CD4-positive, alpha-beta T cell treated with Interleukin-2 at 100 ng/mL for 4 hours (primary cell): ENCODE results near the gene SPECC1.

Experiments used
- DNase-seq: peaks from one replicate; pipeline ENCODE4 v3.0.0-alpha.2; 2020; ENCODE audit warnings: low spot score

The SPECC1 gene

DNA sequence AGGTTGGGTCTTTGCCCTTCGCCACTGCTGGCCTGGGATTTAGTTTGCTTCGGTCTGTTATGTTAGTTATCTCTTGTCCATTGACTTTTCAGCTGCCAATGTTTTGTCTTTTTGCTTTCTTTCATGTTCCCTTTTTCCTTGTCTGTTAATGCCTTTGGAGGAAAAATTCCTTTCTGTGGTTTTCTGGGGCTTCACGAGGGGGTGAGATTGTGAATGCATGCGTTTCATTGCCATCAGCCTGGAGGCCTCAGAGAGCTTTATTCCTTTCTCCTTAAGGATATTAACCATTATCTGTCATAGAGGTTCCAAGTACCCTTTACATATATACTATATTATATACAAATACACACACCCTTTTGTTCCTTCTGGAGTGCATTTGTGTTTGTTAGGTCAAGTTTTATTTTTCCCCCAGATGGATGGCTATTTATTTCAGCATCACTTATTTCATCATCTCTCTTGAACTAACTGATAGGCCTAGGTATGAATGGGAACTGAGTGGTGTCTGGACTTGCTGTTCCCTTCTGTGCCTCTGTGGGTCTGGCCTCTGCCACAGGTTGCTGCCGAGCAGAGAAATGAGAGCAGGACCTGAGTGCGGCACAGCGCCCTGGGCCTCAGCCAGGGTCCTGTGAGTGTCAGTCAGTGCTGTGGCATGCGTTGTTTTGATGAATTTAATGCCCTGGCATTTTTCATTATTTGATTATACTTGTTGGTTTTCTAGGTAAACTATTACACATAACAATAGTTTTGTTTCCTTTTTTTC, 264.8 kb downstream of the SPECC1 start:
- DNase-seq, result no peak

DNA sequence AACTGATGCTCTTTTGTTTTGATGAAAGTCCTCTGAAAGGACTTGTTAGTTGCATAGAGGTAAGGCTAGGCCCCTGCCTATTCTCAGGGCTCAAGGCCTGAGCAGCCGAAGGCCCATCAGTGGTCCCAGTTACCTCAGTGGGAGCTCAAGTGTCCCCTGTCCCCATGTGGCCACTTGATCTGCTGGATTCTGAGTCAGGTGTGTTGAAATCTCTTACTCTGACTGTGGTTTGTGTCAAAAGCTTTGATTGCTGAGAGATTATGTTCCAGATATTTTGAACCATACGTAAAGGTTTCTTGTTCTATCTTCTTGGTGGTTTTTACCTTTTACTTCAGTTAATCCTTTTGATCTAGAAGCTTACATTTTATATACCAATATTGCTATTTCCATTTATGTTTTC, 266.5 kb downstream of the SPECC1 start:
- DNase-seq, result no peak

DNA sequence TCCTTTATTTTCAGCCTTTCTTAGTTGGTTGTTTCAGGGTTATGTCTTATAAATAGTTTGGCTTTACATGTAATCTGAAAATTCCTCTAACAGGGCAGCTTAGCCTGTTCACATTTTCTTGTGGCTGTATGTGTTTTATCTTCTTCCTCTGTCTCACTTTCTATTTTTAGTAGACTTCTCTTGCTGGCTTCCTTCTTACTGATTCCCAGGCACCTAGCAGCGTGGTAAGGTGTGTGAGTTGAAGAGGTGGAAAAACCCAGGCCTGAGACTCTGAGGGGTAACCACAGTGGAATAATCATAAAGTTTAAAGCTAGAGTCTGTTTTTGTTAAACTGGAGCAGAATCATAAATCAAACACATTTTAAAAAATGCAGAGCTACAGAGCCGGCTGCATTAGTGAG, 267.3 kb downstream of the SPECC1 start:
- no peak for DNase-seq

DNA sequence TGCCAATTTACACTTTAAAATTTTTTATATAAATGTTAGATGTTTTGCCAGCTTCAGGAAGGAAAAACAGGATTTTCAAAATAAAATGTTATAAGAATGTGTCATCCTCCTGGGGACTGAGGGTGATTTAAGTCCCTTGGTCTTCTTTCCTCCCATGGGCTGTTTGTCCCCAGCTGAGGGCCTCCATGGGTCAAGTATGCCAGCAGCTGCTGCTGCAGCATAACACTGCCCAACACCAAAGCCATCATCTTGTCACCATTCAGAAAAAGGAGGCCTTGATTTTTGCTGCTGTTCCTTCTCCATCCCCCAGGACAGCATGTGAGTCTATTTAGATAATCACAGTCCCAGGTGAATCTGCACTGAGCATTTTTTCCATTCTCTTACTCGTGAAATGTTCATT, 269.6 kb downstream of the SPECC1 start:
- no peak for DNase-seq

DNA sequence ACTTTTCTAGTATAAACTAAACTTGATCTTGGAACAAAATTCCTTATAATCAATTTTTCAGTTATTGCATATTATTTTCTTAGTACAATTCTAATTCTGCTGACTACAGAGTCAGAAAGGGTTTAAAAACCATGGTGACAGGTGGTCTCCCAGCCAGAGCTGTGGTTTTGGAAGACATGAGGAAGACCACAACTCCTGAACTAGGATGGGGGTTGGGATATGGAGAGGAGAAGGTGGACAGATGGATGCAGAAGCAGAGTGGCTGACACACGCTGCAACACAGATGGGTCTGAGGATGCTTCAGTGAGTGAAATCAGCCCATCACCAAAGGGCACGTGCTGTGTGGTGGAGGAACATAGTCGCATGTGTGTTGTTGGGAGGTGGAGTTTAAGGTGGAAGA, 270.5 kb downstream of the SPECC1 start:
- no peak for DNase-seq

DNA sequence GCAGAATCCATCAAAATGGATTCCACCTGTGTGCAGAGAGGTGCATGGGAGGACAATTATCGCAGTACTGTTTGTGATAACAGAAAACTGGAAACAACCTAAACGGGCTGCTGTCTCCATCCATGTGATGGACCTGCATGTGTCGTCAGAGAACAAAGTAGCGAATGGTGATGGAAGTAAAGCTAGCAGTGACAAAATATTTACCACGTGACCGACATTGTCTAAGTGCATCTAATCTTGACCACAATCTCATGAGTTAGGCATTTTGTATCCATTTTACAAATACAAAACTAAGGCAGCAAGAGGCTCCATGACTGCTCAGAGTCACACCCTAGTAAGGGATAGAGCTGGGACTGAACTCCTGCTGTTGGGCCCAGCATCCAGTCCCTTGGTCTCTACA, 270.9 kb downstream of the SPECC1 start:
- DNase-seq, result no peak

DNA sequence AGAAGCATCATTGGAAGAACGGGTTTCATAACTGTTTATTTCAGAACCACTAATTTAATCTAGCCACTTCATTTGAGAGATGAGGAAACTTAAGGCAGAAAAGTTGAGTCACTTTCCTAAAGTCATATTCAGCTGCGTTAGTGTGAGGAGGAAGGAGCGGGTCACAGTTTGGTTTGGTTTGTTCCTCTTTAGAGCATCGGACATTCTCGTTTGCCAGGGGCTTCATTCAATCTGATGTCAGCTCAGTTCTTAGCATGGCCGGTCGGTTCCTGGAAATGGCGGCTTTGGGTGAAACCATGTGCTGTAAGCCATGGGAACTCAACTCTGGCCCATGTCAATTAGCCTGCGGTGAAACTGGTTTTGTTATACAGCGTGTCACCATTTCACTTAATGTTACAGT, 271.7 kb downstream of the SPECC1 start:
- DNase-seq, result no peak

DNA sequence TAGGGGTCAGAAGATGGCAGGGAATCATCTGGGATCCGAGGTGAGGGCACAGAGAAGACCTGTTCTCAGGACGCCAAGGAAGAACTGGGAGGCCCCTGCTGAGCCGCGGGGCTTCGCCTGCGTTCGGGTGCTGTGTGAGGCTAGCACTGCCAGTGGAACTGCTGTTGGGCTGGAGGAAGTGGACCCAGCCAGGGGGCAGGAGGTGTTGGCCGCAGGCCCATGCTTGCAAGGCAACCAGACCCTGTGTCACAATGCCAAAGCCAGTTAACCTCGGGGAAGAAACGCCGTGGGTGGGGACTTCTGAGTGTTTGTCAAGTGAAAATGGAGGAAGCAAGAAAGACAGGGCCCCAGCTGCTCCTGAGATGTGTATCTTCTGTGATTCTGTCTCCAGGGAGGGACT, 272.7 kb downstream of the SPECC1 start:
- no peak for DNase-seq

DNA sequence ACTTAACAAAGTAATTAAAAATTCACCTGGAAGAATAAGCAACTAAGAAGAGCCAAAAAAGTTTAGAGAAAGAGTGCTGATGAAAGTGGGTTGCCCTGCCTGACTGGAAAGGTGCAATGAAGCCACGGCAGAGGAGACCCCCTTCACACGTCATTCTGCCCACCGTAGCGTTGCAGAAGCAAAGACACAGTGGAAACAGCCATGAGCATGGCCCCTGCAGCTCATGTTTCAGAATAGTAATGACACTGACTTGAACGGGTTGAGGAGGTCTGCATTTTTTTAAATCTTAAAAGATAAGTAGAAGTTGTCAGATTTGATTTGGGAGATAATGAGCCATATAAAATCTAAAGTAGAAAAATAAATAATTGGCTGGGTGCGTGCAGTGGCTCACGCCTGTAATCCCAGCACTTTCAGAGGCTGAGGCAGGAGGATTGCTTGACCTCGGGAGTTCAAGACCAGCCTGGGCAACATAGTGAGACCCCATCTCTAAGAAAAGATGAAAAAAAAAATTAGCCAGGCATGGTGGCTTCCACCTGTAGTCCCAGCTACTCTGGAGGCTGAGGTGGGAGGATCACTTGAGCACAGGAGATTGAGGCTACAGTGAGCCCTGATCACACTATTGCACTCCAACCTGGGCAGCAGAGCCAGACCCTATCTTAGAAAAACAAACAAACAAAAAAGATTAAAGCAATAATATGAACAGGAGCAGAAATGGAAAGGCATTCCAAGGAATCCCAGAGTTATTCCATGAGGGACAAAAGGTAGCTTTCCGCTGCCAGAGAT, 273.6 kb downstream of the SPECC1 start:
- no peak for DNase-seq

DNA sequence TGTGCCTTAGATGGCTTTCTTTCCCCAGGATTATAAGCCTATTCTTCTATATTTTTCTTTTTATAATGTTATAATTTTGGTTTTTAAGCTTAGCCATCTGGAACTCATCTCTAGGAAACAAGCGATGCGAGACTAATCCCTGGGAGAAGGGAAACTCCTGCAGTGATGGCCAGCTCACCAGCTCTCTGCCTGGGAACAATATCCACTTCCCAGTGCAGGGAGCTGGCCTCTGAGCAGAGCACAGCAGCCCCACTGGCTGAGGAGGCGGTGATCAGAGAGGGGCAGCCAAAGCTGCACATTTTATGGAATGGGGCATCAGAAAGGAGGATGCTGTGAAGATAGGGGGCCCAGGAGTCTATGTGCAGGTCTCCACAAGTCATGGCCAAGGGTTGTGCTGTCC, 274.9 kb downstream of the SPECC1 start:
- DNase-seq, result no peak

DNA sequence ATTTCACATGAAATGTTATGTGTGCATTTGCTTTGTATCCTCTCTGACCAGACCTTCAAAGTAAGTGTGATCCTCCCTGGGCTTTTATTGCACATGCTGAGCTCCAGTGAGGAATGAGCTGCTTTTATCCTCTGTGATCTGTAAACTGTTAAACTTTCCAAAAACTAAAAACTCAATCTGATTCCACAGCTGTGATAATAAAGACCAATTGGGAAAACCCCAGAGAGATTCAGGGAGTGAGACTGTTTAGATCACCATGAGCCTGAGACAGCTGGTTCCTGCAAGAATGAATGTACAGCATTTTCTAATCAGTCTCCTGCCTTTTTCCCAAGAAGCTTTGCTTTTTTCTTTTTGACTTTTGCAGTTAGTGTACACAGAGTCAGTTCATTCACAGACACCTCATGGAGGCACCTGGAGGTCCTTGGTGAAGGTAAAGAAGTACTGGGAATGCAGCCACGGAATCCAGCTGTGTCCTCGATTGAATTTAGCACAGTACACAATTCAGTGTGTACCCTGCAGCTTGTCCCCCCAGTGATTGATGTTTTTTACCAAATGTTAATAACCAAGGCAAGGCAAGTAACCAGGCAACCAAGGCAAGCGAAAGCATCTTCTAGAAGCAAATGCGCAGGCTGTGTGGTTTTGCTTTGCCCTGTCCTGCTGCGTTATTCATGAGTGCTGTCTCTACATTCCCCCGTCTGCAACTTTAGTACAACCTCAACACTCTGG, 275.6 kb downstream of the SPECC1 start:
- DNase-seq, result no peak

DNA sequence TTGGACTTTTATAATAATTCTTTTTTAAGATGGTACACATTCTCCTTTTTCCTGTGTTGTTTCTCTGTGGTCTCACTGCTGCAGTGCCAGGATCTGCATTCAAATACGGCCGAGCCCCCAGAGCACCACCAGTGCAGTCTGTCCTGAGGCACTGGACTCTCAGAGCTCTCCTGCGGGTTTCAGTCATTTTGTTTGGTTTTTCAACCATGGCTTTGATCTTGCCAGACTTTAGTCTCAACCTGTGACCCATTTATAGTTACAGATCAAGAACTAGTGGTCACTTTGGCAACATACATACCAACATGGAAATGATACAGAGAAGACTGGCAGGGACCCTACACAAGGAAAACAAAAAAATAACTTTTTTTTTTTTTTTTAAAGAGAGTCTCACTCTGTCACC, 280.8 kb downstream of the SPECC1 start:
- no peak for DNase-seq

DNA sequence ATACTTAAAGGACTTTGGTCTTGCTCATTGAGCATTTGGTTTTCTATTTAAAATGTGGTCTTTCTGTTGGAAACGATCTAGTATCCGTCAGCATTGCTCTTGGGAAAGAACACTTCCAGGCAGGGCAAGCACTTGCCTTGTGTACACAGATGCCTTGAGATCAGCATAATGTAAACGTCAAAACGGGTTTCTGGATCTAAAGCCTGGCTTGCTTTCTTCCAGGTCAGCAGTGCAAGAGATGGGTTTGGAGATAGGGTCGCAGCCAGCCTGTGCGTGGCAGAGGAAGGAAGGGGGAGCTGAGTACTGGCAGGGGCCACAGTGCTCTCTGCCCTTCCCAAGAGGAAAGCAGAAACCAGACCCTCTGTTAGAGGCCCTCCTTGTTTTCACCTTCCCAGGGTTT, 282.7 kb downstream of the SPECC1 start:
- DNase-seq, result no peak

DNA sequence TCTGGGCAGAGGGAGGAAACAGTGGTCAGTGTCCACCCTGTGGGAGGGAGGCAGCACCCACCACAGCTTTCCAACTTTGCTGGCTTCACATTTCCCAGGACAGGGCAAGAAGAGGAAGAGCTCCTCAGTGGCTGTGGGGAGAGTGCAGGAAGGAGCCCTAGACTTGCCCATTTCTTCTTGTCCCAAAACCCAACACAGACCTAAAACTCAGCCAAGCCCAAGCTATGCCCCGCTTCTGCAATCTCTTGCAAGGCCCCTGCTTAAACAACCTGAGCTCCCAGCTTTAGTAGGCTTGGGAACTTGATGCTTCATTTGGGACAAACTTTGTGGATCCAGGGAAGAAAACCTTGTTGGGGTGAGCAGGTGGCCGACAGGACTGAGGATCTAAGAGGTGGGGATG, 284.3 kb downstream of the SPECC1 start:
- no peak for DNase-seq

DNA sequence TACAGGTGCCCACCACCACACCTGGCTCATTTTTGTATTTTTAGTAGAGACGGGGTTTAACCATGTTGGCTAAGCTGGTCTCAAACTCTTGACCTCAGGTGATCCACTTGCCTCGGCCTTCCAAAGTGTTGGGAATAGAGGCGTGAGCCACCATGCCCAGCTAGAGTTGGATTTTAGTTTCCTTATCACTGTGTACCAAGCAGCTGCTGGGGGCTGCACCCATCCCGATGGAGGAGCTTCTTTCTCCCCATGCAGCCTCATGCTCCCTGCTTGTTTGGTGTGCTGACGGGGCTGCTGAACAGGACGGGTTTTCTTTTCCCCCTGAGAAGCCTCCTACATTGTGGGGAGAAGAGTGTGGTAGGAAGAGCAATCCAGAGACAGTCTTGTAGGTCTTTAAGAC, 285.0 kb downstream of the SPECC1 start:
- no peak for DNase-seq

DNA sequence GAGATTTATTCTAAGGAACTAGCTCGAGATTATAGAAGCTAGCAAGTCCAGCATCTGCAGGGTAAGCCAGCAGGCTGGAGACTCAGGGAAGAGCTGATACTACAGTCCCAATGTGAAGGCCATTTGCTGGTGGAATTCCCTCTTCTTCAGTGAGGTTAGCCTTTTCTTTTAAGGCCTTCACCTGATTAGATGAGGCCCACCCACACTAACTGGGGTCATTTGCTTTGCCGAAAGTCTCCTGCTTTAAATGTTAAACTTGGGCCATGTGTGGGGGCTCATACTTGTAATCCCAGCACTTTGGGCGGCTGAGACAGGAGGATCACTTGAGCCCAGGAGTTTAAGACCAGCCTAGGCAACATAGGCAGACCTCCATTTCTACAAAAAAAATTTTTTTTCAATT, 289.9 kb downstream of the SPECC1 start:
- no peak for DNase-seq

DNA sequence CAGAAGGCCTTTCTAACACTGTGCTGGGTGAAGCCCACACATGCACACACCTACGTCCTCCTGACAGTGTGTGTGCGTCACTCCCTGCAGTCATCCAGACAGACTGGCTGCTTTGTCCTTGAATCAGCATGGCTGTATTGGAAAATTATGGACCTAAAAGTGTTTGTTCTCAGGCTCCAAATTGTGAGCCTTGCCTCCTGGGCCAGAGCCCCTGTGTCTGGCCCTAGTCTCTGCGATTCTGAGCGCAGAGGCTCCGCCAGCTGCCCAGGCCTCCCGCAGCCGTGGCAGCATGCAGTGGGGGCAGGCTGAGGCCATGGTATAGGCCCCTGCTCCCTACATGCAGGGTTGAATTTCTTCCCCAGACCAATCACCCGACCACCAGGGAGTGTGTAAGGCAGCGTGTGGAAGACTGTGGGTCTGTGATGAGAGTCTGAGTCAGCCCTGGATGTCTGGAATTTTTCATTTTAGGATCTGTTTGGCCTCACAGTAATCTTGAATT, 291.3 kb downstream of the SPECC1 start:
- DNase-seq, result no peak

DNA sequence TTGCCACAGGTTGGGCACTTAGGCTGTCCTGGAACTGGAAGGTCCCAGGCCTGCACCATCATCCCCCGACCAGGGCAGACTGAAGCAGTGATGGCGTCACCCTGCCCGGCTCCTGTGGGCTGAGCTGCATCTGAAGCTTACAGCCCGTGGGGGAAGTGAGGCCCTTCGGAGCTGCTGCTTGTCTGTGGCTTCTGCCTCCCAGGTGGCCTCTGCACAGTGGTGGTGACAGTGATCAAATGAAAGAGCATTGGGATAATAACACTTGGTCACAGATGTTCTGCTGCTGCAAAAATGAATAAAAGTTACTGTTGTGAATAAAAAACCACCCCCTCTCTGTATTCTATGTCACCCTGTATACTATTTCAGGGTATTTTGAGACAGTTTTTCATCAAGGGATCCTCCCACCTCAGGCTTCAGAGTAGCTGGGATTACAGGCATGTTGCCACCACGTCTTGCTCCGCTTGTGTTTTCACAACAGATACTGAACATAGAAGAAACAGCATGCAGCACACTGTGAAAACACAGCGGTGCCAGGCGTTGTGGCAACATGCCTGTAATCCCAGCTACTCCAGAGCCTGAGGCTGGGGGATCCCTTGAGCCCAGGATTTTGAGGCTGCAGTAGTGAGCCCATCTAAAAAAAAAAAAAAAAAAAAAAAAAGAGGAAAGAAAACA, 293.2 kb downstream of the SPECC1 start:
- DNase-seq, result no peak

DNA sequence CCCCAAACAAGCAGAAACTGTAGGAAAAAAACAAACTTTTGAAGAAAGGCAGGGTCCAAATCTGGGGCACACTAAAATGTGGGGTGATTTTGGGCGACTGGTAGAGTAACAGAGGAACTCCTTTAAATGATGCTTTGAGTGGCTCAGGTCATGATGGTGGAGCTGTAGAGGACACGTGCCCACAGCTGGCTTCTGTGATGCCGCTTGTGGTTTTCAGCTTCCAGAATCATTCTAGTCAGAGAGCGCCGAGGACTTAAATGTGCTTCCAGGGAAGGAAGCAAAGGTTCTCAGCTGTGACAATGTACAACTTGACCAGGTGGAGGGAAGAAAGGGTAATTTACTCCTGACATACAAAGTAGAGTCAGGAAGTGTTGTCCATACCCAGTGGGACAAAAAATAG, 295.8 kb downstream of the SPECC1 start:
- DNase-seq, result no peak

DNA sequence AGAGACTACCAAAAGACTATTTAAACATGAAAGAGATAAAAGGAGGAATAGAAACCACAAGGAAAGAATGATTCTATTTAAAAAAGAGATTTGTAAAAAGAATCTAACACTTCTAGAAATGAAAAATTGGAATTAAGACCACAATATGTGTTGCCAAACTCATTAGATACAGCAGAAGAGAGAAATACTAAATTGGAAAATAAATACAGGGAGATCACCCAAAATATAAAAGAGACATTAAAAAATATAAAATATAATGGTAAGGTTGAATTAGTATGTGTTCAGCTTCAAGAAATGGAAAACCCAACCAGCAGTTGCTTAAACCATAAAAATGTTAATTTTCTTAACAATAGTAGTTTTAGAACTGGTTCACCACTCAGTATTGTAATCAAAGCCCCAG, 297.8 kb downstream of the SPECC1 start:
- no peak for DNase-seq

DNA sequence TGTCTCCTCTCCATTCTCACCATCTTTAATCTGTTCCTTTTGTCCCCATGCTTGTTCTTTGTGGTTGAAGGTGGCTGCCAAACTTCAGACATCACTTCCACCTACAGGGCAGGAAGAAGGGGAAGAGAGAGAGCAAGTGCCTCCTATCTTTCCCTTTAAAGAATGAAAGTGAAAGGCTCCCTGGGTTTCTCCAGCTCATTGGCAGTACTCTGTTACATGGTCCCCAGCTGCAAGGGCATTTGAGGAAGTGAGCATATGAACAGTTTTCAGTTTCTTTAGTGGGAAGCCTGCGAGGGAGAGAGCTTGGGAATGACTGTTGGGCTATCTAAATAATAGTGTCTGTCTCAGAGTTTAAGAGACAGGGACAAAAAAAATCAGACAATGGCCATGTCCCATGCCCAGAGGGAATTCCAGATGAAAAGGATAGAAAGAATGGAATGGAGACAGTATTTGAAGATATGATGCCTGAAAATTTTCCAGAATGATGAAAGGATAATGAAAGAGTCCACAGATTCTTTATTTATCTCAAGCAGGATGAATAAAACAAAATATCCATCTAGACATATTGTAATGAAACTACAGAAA, 298.3 kb downstream of the SPECC1 start:
- no peak for DNase-seq

DNA sequence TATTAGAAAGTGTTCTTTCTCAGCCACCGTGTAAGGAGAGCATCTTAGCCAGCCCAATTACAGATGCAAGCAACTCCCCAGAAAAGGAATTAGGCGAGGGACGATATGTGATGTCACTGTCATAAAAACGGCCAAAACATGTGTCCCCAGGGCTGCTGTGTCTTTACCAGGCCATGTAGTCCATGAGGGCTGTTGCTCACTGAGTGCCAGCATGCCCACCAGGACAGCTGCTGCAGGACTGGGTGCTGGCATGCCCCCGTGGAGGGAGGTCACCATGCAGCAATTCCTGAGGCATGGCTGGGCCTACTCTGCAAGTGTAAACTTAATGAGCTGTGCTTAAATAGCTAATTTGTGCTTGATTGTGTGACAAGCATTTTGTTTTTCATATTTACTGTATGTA, 301.3 kb downstream of the SPECC1 start:
- no peak for DNase-seq
